HG03025 (cell line): ENCODE data around the gene ZFP92.

Source experiments
- ATAC-seq: cut with Tn5 transposase; IDR thresholded peaks from one replicate; pipeline ENCODE4 v1.9.1; 2021; ENCODE audit warnings: mild to moderate bottlenecking, moderate library complexity; ENCODE audit not compliant: unreplicated experiment, low FRiP score

Gene ZFP92

GRCh38 chrX:153406903-153407302 is 4.4 kb upstream of the ZFP92 start:
- no peak for ATAC-seq

- no peak for ATAC-seq
These were observed 3.5 kb upstream of the ZFP92 start for GRCh38 chrX:153407736-153408135.

- ATAC-seq = no peak
These were observed 3.0 kb upstream of the ZFP92 start for GRCh38 chrX:153408221-153408721.

- ATAC-seq = no peak
These were observed 2.4 kb upstream of the ZFP92 start for GRCh38 chrX:153408871-153409351.

GRCh38 chrX:153409414-153410101 is 1.7 kb upstream of the ZFP92 start:
- no peak for ATAC-seq

- no peak for ATAC-seq
These were observed 899 bp upstream of the ZFP92 start for GRCh38 chrX:153410373-153410772.

- no peak for ATAC-seq
These were observed 401 bp upstream of the ZFP92 start for GRCh38 chrX:153410888-153411254.

- ATAC-seq = no peak
These were observed 809 bp downstream of the ZFP92 start for GRCh38 chrX:153411988-153412574.

- ATAC-seq = no peak
These were observed 1.8 kb downstream of the ZFP92 start for GRCh38 chrX:153412746-153413720.

GRCh38 chrX:153413731-153414130 is 2.5 kb downstream of the ZFP92 start:
- no peak for ATAC-seq

GRCh38 chrX:153414856-153415510 is 3.7 kb downstream of the ZFP92 start:
- no peak for ATAC-seq

- no peak for ATAC-seq
These were observed 5.6 kb downstream of the ZFP92 start for GRCh38 chrX:153416781-153417450.

GRCh38 chrX:153417637-153418036 is 6.4 kb downstream of the ZFP92 start:
- ATAC-seq = no peak

- no peak for ATAC-seq
These were observed 9.8 kb downstream of the ZFP92 start for GRCh38 chrX:153420851-153421599.

GRCh38 chrX:153421856-153422255 is 10.6 kb downstream of the ZFP92 start:
- ATAC-seq = no peak

GRCh38 chrX:153423652-153424051 is 12.4 kb downstream of the ZFP92 start:
- ATAC-seq = no peak

GRCh38 chrX:153426204-153426603 is 14.9 kb downstream of the ZFP92 start:
- ATAC-seq = no peak

- ATAC-seq = no peak
These were observed 19.5 kb downstream of the ZFP92 start for GRCh38 chrX:153430796-153431195.

GRCh38 chrX:153433161-153433680 is 21.9 kb downstream of the ZFP92 start:
- ATAC-seq = no peak
